ENCODE results near the gene KCNC2. TPM values are rescaled to one million over a fixed set of nuclear protein-coding genes. Genes with fewer than 3 reads are reported as not detected.

KCNC2 gene
- total and polyA plus RNA-seq, 9 of the 15 experiments (the other 6 are each of a cell fraction or from before 2014, with no cell fraction given): not detected

DNA sequence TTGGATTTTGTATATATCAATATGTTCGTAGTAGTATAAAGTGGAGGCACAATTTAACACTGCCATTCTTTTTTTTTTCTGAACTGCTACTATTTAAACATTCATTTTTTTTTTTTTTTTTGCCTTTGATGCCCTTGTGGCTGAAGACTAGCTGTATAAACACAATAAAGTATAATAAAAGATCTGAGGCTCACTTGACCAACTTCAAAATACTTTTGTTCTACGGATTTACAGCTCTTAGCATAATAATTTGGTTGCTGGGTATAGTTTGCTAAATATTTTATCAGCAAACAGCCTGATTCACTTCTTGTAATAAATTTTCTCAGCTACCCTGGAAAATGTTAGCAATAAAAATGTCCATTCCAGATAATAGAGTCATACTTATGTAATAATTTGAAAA lies 128.3 kb downstream of the KCNC2 start:
- Histone ChIP-seq H3K79me2 (ENCODE audit: control insufficient read depth, insufficient read depth, low read length) (no peaks in the 10 kb centered on the region), H3K4me3 (no peak overlapping the region), H3K27ac (ENCODE audit: extremely low read depth, low read depth, low read length) (no peak overlapping the region), H3K4me2 (ENCODE audit: insufficient read depth, low read length) (no peak overlapping the region), H4K20me1 (replicated peaks; ENCODE audit: control insufficient read depth, insufficient read depth, low read length) (no peaks in the 10 kb centered on the region), H3K9me1 (ENCODE audit: control insufficient read depth, insufficient read depth, low read length) (no peaks in the 10 kb centered on the region), H3K27me3 (ENCODE audit: control insufficient read depth in 2 of 2, insufficient read depth in 2 of 2, low read length in 2 of 2) (no peaks in the 10 kb centered on the region), H3K4me1 (replicated peaks in 1 of 2; ENCODE audit: control insufficient read depth in 2 of 2, insufficient read depth in 2 of 2, low read length in 2 of 2) (no peaks in the 10 kb centered on the region), H3K36me3 (ENCODE audit: control insufficient read depth, insufficient read depth, low read length) (no peaks in the 10 kb centered on the region), H3K9me3 (replicated peaks; ENCODE audit: control insufficient read depth, insufficient read depth, low read depth, low read length) (no peaks in the 10 kb centered on the region), H3K9ac (ENCODE audit: insufficient read depth in 1 of 2, low read depth in 2 of 2, low read length in 2 of 2) (no peak overlapping the region), H2AFZ (ENCODE audit: low read depth, low read length) (no peak overlapping the region)
- POLR2A ChIA-PET: no interaction called here
- CTCF ChIA-PET (ENCODE audit: low intra/inter-chr PET ratio): no interaction called here
- intact Hi-C loops (cut with micrococcal nuclease): no loop called here
- no peak for DNase-seq (ENCODE audit: extremely low read depth in 1 of 4, low spot score in 3 of 4)
- no peak for FAIRE-seq
- no TSS peak for BruUV-seq (replicated peaks)
- whole genome bisulfite sequencing (ENCODE audit: insufficient coverage, low coverage, missing lambda C conversion rate): 0% methylated on average over 2 of the region's 2 CpGs
- in situ Hi-C loops (cut with MboI): no loop called here
- TF ChIP-seq LEF1 (IDR thresholded peaks at IDR 0.05): no peak
- no peak for TF ChIP-seq TCFL5 (CRISPR knock-in tag; conservative IDR thresholded peaks at IDR 0.05)
- TF ChIP-seq KDM1A (IDR thresholded peaks at IDR 0.05): no peak
- TF ChIP-seq SMARCA4 (IDR thresholded peaks at IDR 0.05): no peak
- no peak for TF ChIP-seq BRD9 (IDR thresholded peaks at IDR 0.05; ENCODE audit: low read depth, partially characterized antibody)
- TF ChIP-seq, protein P1, sequence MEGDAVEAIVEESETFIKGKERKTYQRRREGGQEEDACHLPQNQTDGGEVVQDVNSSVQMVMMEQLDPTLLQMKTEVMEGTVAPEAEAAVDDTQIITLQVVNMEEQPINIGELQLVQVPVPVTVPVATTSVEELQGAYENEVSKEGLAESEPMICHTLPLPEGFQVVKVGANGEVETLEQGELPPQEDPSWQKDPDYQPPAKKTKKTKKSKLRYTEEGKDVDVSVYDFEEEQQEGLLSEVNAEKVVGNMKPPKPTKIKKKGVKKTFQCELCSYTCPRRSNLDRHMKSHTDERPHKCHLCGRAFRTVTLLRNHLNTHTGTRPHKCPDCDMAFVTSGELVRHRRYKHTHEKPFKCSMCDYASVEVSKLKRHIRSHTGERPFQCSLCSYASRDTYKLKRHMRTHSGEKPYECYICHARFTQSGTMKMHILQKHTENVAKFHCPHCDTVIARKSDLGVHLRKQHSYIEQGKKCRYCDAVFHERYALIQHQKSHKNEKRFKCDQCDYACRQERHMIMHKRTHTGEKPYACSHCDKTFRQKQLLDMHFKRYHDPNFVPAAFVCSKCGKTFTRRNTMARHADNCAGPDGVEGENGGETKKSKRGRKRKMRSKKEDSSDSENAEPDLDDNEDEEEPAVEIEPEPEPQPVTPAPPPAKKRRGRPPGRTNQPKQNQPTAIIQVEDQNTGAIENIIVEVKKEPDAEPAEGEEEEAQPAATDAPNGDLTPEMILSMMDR (IDR thresholded peaks at IDR 0.05 in 2 of 3, conservative IDR thresholded peaks at IDR 0.05 in 1 of 3; ENCODE audit: insufficient read depth in 2 of 3, low read depth in 1 of 3, low read length in 3 of 3): no peak
- TF ChIP-seq, protein P2, sequence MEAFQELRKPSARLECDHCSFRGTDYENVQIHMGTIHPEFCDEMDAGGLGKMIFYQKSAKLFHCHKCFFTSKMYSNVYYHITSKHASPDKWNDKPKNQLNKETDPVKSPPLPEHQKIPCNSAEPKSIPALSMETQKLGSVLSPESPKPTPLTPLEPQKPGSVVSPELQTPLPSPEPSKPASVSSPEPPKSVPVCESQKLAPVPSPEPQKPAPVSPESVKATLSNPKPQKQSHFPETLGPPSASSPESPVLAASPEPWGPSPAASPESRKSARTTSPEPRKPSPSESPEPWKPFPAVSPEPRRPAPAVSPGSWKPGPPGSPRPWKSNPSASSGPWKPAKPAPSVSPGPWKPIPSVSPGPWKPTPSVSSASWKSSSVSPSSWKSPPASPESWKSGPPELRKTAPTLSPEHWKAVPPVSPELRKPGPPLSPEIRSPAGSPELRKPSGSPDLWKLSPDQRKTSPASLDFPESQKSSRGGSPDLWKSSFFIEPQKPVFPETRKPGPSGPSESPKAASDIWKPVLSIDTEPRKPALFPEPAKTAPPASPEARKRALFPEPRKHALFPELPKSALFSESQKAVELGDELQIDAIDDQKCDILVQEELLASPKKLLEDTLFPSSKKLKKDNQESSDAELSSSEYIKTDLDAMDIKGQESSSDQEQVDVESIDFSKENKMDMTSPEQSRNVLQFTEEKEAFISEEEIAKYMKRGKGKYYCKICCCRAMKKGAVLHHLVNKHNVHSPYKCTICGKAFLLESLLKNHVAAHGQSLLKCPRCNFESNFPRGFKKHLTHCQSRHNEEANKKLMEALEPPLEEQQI (IDR thresholded peaks at IDR 0.05): no peak
- no peak for TF ChIP-seq FUS (optimal IDR thresholded peaks at IDR 0.05; ENCODE audit: low read depth, low read length)
- TF ChIP-seq, protein P3, sequence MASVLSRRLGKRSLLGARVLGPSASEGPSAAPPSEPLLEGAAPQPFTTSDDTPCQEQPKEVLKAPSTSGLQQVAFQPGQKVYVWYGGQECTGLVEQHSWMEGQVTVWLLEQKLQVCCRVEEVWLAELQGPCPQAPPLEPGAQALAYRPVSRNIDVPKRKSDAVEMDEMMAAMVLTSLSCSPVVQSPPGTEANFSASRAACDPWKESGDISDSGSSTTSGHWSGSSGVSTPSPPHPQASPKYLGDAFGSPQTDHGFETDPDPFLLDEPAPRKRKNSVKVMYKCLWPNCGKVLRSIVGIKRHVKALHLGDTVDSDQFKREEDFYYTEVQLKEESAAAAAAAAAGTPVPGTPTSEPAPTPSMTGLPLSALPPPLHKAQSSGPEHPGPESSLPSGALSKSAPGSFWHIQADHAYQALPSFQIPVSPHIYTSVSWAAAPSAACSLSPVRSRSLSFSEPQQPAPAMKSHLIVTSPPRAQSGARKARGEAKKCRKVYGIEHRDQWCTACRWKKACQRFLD (CRISPR knock-in tag; IDR thresholded peaks at IDR 0.05): no peak
- no peak for ATAC-seq
